Upper lobe of right lung (tissue), 1 donor: ENCODE data around the gene CHKB. TPM values are rescaled to one million over a fixed set of nuclear protein-coding genes. Genes with fewer than 3 reads are reported as not detected.

Experiments
- ATAC-seq: fragments of 200-7000 bp; cut with Tn5 transposase; one replicate; pipeline ENCODE4 v1.9.1; 2020; ENCODE audit warnings: mild to moderate bottlenecking, moderate library complexity
- DNase-seq: peaks from one replicate; pipeline ENCODE4 v3.0.0-alpha.2; 2020
- H3K27ac ChIP-seq: fragments of 200-600 bp; one replicate; pipeline ENCODE4 v1.8.0; 2022
- H3K27me3 ChIP-seq: fragments of 200-600 bp; one replicate; pipeline ENCODE4 v1.8.0; 2022; ENCODE audit warnings: mild to moderate bottlenecking
- H3K36me3 ChIP-seq: fragments of 200-600 bp; one replicate; pipeline ENCODE4 v1.8.0; 2022
- H3K4me1 ChIP-seq: fragments of 200-600 bp; one replicate; pipeline ENCODE4 v1.8.0; 2022
- H3K4me3 ChIP-seq: fragments of 200-600 bp; one replicate; pipeline ENCODE4 v1.8.0; 2022; ENCODE audit warnings: mild to moderate bottlenecking
- H3K9me3 ChIP-seq: fragments of 200-600 bp; one replicate; pipeline ENCODE4 v1.8.0; 2022
- intact Hi-C: fragments of 100-400 bp; cut with DNase I; formaldehyde crosslinking; loops from one replicate; pipeline ENCODE4 v1.11.0; 2022
- total RNA-seq: library from RNA; stranded (reverse); fragmentation: NEBNext Ultra II Directional; extraction: Animal tissue kit (Norgen Biotek cat#: 25700); gene quantifications from one replicate; pipeline ENCODE4 v1.2.1, GENCODE V29; 2021
- TF ChIP-seq, protein P1 (sequence below): fragments of 200-600 bp; IDR thresholded peaks from one replicate; pipeline ENCODE4 v1.8.0; 2022; ENCODE audit warnings: antibody characterized with exemption
- donor health status: DM: no; HTN: yes; CAD: no; lungs with severe emphysema.

The CHKB gene
- total RNA-seq, 1 donor from 2014 or later = 66.7 TPM

DNA sequence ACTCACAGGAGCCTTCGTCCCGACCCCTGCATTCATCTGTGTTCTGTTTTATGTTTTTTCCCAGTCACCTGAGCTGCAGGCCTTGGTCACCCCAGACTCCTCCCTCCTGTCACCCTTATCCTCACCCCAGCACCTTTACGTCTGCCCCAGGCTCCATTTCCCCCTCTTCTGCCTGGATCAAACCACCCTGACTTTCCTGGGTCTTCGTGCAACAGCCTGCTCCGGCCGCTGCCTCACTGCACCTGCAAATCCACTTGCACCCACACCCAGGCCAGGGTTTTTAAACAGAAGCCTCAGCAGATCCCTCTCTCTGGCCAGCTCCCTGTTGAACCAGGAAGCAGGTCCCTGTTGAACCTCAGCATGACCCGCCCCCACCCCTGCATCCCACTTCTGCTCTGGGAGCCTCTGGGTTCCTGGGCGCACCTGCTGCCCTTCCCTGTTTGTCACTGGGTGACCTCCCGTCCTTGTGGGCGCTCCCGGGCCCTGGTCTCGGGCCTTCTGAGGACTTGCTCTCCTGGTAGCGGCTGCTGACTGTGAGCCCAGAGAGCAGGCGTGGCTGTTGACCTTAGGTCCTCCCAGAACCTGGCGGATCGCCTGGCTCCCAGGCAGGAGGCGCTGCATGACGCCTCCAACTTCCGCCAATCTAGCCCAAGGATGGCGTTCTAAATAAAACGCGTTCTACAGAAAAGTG, 30.8 kb upstream of the CHKB start:
- peak overlapping the region; percentile 24 for H3K27ac ChIP-seq
- H3K4me3 ChIP-seq = no peak overlapping the region
- H3K27me3 ChIP-seq = no peaks in the 10 kb centered on the region
- ATAC-seq (peak; percentile 91), DNase-seq (peak; percentile 92)
- no peaks in the 10 kb centered on the region for H3K9me3 ChIP-seq
- no peaks in the 10 kb centered on the region for H3K4me1 ChIP-seq
- intact Hi-C loops = no loop called here
- TF ChIP-seq, protein P1, sequence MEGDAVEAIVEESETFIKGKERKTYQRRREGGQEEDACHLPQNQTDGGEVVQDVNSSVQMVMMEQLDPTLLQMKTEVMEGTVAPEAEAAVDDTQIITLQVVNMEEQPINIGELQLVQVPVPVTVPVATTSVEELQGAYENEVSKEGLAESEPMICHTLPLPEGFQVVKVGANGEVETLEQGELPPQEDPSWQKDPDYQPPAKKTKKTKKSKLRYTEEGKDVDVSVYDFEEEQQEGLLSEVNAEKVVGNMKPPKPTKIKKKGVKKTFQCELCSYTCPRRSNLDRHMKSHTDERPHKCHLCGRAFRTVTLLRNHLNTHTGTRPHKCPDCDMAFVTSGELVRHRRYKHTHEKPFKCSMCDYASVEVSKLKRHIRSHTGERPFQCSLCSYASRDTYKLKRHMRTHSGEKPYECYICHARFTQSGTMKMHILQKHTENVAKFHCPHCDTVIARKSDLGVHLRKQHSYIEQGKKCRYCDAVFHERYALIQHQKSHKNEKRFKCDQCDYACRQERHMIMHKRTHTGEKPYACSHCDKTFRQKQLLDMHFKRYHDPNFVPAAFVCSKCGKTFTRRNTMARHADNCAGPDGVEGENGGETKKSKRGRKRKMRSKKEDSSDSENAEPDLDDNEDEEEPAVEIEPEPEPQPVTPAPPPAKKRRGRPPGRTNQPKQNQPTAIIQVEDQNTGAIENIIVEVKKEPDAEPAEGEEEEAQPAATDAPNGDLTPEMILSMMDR = peak; percentile 13
- no peaks in the 10 kb centered on the region for H3K36me3 ChIP-seq

DNA sequence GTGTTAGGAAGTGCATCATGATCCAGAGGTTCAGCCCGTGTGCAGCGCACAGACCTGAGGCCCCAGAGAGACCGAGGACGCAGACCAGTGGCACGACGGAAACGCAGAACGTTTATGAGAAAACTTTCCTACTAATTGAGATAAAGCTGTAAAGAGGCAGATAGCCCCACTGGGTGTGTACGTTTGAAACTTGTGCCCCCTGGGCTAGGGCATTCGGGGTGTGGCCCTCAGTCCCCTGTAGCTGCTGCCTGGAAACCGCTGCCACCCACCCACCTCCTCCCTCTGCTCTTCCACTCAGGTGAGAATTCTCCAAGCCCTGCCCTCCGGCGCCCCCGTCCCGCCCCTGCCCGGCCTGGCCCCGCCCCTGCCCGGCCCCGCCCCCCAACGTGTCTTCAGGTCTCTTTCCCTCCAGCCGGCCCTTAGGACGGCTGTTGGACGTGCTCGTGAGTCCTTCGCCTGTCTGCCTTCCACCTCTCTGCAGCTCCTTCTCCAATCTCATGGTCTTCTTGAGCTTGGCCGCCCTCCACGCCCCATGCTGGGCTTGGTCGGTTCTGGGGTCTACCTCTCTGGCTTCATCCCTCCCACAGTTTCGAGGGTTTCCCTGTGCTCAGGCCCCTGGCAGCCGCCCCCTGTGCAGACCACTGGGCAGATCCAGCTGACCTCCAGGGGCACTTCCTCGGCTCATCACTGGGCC, 30.0 kb upstream of the CHKB start:
- peak overlapping the region; percentile 24 for H3K27ac ChIP-seq
- no peak for DNase-seq

DNA sequence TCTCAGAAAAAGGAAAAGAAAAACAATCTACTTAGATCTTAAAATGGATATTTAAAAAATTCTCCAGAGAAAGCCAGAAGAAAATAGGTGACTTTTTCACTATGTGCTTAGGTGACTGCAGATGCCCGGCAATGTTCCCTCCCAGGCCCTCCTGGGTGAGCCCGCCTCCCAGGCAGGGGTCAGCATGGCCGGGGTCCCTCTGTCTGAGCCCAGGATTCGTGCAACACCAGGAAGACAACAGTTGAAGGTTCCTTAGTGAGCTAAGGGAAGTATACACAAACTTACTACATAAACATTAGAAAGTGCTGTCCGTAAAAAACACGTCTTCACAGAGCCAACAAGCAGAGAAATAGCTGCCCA, 29.5 kb upstream of the CHKB start:
- no peaks in the 10 kb centered on the region for H3K27me3 ChIP-seq
- DNase-seq = no peak
- TF ChIP-seq, protein P1 = no peak
- no peaks in the 10 kb centered on the region for H3K36me3 ChIP-seq
- no peak overlapping the region for H3K4me3 ChIP-seq
- intact Hi-C loops = no loop called here
- no peak overlapping the region for H3K27ac ChIP-seq
- no peak for ATAC-seq
- H3K9me3 ChIP-seq = no peaks in the 10 kb centered on the region
- H3K4me1 ChIP-seq = no peaks in the 10 kb centered on the region

More for the DNA sequence above, 30.0 kb upstream of the CHKB start:
- Histone ChIP-seq H3K36me3 (no peaks in the 10 kb centered on the region), H3K4me1 (no peaks in the 10 kb centered on the region), H3K4me3 (no peak overlapping the region), H3K27me3 (no peaks in the 10 kb centered on the region), H3K9me3 (no peaks in the 10 kb centered on the region)
- intact Hi-C loops = no loop called here
- ATAC-seq = peak; percentile 71
- TF ChIP-seq, protein P1 = no peak

DNA sequence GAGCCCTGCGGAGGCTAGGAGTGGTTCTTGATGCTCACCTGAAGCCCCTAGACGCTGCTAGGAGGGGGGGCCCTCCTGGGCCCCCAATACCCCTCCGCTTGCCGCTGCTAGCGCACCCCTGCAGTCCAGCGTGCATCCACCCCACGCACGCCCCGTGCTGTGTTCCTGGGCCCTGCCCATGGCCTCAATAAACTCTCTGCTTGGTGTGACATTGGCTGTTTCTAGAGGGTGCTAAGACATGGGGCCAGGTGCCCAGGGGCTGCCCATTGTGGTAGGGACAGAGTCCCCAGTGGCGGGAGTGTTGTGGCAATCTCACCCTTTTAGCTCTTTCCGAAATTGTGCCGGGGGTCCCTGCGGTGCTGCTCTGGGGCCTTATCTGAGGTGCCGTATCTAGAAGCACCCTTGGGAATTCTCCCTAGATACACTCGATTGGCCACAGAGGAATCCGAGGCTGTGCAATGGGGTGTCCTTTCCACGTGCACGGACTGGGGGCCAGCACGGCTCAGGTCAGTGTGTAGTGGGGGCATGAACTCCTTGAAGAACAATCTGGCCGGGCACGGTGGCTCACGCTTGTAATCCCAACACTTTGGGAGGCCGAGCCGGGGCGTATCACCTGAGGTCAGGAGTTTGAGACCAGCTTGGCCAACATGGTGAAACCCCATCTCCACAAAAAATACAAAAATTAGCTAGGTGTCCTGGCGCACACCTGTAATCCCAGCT, 28.9 kb upstream of the CHKB start:
- intact Hi-C loops = no loop called here
- TF ChIP-seq, protein P1 = no peak
- H3K9me3 ChIP-seq = no peaks in the 10 kb centered on the region
- H3K27ac ChIP-seq = no peak overlapping the region
- no peaks in the 10 kb centered on the region for H3K36me3 ChIP-seq
- no peak overlapping the region for H3K4me3 ChIP-seq
- DNase-seq = no peak
- H3K4me1 ChIP-seq = no peaks in the 10 kb centered on the region
- no peak for ATAC-seq
- H3K27me3 ChIP-seq = no peaks in the 10 kb centered on the region

DNA sequence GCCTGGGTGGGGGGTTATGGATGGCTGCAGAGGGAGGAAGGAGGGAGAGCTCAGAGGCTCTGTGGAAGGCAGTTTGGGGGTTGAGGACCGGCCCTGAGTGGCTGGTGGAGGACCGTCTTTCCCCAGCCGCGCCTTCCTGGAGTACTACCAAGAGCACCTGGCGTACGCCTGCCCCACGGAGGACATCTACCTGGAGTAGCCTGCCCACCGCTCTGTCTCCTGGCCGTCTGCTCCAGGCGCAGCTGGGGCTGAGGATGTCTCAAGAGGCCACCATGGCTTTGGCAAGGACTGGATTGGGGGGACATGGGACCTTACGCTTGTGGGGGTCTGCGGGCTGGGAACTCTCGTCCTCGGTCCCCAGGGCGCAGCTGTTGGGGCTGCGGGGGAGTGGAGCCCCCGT, 27.9 kb upstream of the CHKB start:
- Histone ChIP-seq H3K27me3 (peaks cover 5% of the 10 kb centered on the region), H3K36me3 (no peaks in the 10 kb centered on the region), H3K4me1 (no peaks in the 10 kb centered on the region), H3K9me3 (no peaks in the 10 kb centered on the region), H3K4me3 (no peak overlapping the region), H3K27ac (no peak overlapping the region)
- ATAC-seq (no peak), DNase-seq (no peak)
- intact Hi-C loops = no loop called here
- TF ChIP-seq, protein P1 = no peak
